WTC11 (cell line): ENCODE measurements around the gene RAPSN. TPM values are rescaled to one million over a fixed set of nuclear protein-coding genes. Genes with fewer than 3 reads are reported as not detected.

Experiments used
- ATAC-seq: fragments of 200-7000 bp; cut with Tn5 transposase; 2 replicates; pipeline ENCODE4 v1.10.0; 2021; ENCODE audit warnings: mild to moderate bottlenecking, moderate library complexity
- CTCF ChIA-PET: fragments of 300-600 bp; sonication (Branson Sonifier 250); formaldehyde crosslinking; loops from one replicate; lab custom pipeline; 2021; ENCODE audit warnings: antibody characterized with exemption; lab: Charles Lee
- POLR2A ChIA-PET: fragments of 350-600 bp; sonication (Branson Sonifier 250); formaldehyde crosslinking; loops from one replicate; lab custom pipeline; 2021; ENCODE audit warnings: antibody characterized with exemption; lab: Charles Lee
- DNase-seq: peaks from one replicate; pipeline ENCODE4 v3.0.0; 2021; ENCODE audit warnings: low spot score
- H3K27ac Mint-ChIP-seq: 2 replicates; pipeline ENCODE4 v1.8.0; 2021; ENCODE audit warnings: mixed read lengths
- H3K27me3 Mint-ChIP-seq: 2 replicates; pipeline ENCODE4 v1.8.0; 2021; ENCODE audit warnings: low read depth, mild to moderate bottlenecking, moderate library complexity, mixed read lengths
- H3K36me3 Mint-ChIP-seq: 2 replicates; pipeline ENCODE4 v1.8.0; 2021; ENCODE audit warnings: mixed read lengths
- H3K4me1 Mint-ChIP-seq: 2 replicates; pipeline ENCODE4 v1.8.0; 2022; ENCODE audit warnings: mixed read lengths
- H3K4me3 Mint-ChIP-seq: 2 replicates; pipeline ENCODE4 v1.8.0; 2021; ENCODE audit warnings: mild to moderate bottlenecking, moderate library complexity, mixed read lengths
- H3K9me3 Mint-ChIP-seq: 2 replicates; pipeline ENCODE4 v1.8.0; 2021; ENCODE audit warnings: mixed read lengths
- CDX4 ChIP-seq: fragments of 250-450 bp; sonication (Bioruptor Pico); IDR thresholded peaks from 2 replicates; pipeline ENCODE4 v1.9.0; 2021; ENCODE audit warnings: moderate library complexity, mild to moderate bottlenecking, inconsistent platforms, borderline replicate concordance
- FOXJ3 ChIP-seq: sonication (generic); formaldehyde crosslinking; IDR thresholded peaks from 2 replicates; pipeline ENCODE4 v1.9.0; 2021; ENCODE audit warnings: missing genetic modification reagents, mild to moderate bottlenecking, borderline replicate concordance
- HMGA2 ChIP-seq: fragments of 250-450 bp; sonication (Bioruptor Pico); IDR thresholded peaks from 2 replicates; pipeline ENCODE4 v1.4.0; 2021; ENCODE audit warnings: mild to moderate bottlenecking, moderate library complexity
- HMGXB4 ChIP-seq: sonication (generic); formaldehyde crosslinking; IDR thresholded peaks from 2 replicates; pipeline ENCODE4 v1.8.1; 2023; ENCODE audit warnings: mild to moderate bottlenecking, moderate library complexity, missing genetic modification reagents
- MYBL2 ChIP-seq: sonication (generic); formaldehyde crosslinking; IDR thresholded peaks from 2 replicates; pipeline ENCODE4 v1.8.1; 2023; ENCODE audit warnings: mild to moderate bottlenecking, moderate library complexity, missing genetic modification reagents
- NR2C2 ChIP-seq: sonication (generic); formaldehyde crosslinking; IDR thresholded peaks from 2 replicates; pipeline ENCODE4 v1.8.0; 2022; ENCODE audit warnings: mild to moderate bottlenecking, missing genetic modification reagents
- NR3C1 ChIP-seq: sonication (generic); formaldehyde crosslinking; conservative IDR thresholded peaks from 2 replicates; pipeline ENCODE4 v1.8.1; 2023; ENCODE audit warnings: low read depth, mild to moderate bottlenecking, missing genetic modification reagents
- OVOL2 ChIP-seq: fragments of 250-450 bp; sonication (Bioruptor Pico); IDR thresholded peaks from 2 replicates; pipeline ENCODE4 v1.9.0; 2021; ENCODE audit warnings: mild to moderate bottlenecking, borderline replicate concordance
- PRRX2 ChIP-seq: fragments of 250-450 bp; sonication (Bioruptor Pico); IDR thresholded peaks from 2 replicates; pipeline ENCODE4 v1.8.0; 2021; ENCODE audit warnings: mild to moderate bottlenecking
- STAT6 ChIP-seq: sonication (generic); formaldehyde crosslinking; conservative IDR thresholded peaks from 2 replicates; pipeline ENCODE4 v1.8.1; 2023; ENCODE audit warnings: mild to moderate bottlenecking, low read depth, missing genetic modification reagents, moderate library complexity
- TCF7 ChIP-seq: sonication (generic); formaldehyde crosslinking; IDR thresholded peaks from 2 replicates; pipeline ENCODE4 v1.8.0; 2022; ENCODE audit warnings: mild to moderate bottlenecking, low read depth, missing genetic modification reagents, moderate library complexity
- TP53 ChIP-seq: sonication (generic); formaldehyde crosslinking; IDR thresholded peaks from 2 replicates; pipeline ENCODE4 v1.8.1; 2023; ENCODE audit warnings: mild to moderate bottlenecking, missing genetic modification reagents
- USF1 ChIP-seq: sonication (generic); formaldehyde crosslinking; IDR thresholded peaks from 2 replicates; pipeline ENCODE4 v1.8.0; 2022; ENCODE audit warnings: mild to moderate bottlenecking, missing genetic modification reagents
- ZMAT4 ChIP-seq: fragments of 250-450 bp; sonication (Bioruptor Pico); IDR thresholded peaks from 2 replicates; pipeline ENCODE4 v1.9.0; 2021; ENCODE audit warnings: mild to moderate bottlenecking
- ZNF121 ChIP-seq: sonication (generic); formaldehyde crosslinking; IDR thresholded peaks from 2 replicates; pipeline ENCODE4 v1.8.0; 2023; ENCODE audit warnings: missing genetic modification reagents
- ZNF219 ChIP-seq: sonication (generic); formaldehyde crosslinking; IDR thresholded peaks from 2 replicates; pipeline ENCODE4 v1.8.0; 2023; ENCODE audit warnings: missing genetic modification reagents, mild to moderate bottlenecking, borderline replicate concordance
- ZNF263 ChIP-seq: sonication (generic); formaldehyde crosslinking; IDR thresholded peaks from 2 replicates; pipeline ENCODE4 v1.8.1; 2022; ENCODE audit warnings: low read depth, mild to moderate bottlenecking, moderate library complexity, missing genetic modification reagents
- ZNF317 ChIP-seq: sonication (generic); formaldehyde crosslinking; IDR thresholded peaks from 2 replicates; pipeline ENCODE4 v1.8.1; 2023; ENCODE audit warnings: low read depth, mild to moderate bottlenecking, moderate library complexity, missing genetic modification reagents, borderline replicate concordance
- ZNF396 ChIP-seq: fragments of 250-450 bp; sonication (Bioruptor Pico); IDR thresholded peaks from 2 replicates; pipeline ENCODE4 v1.8.0; 2021; ENCODE audit warnings: mild to moderate bottlenecking, moderate library complexity, borderline replicate concordance
- ZNF532 ChIP-seq: fragments of 250-450 bp; sonication (Bioruptor Pico); IDR thresholded peaks from 2 replicates; pipeline ENCODE4 v1.9.0; 2021; ENCODE audit warnings: mild to moderate bottlenecking, borderline replicate concordance
- total RNA-seq: library from RNA; stranded (reverse); gene quantifications from 3 replicates; pipeline ENCODE4 v1.2.3, GENCODE V29; 2021

RAPSN gene
- total RNA-seq, 1 experiment from 2014 or later = 0.66 TPM

- Mint-ChIP-seq H3K4me3 (no peak overlapping the region), H3K27ac (no peak overlapping the region), H3K27me3 (no peaks in the 10 kb centered on the region), H3K4me1 (no peaks in the 10 kb centered on the region), H3K36me3 (no peaks in the 10 kb centered on the region), H3K9me3 (no peaks in the 10 kb centered on the region)
- DNase-seq (no peak), ATAC-seq (no peak)
- CTCF ChIA-PET = interaction anchor here (0.7 to 3.5 kb wide), 7 partner anchors 10 to 423 kb away, joined by 3 to 30 read pairs (median 4); no protein-coding TSS in a partner anchor
- TF ChIP-seq HMGA2 (CRISPR knock-in tag) = no peak
- TF ChIP-seq OVOL2 (CRISPR knock-in tag) = no peak
- TF ChIP-seq FOXJ3 (CRISPR knock-in tag) = no peak
- no peak for TF ChIP-seq STAT6 (CRISPR knock-in tag)
- no peak for TF ChIP-seq TCF7 (CRISPR knock-in tag)
- TF ChIP-seq ZNF263 = no peak
- TF ChIP-seq ZNF219 (CRISPR knock-in tag) = no peak
- no peak for TF ChIP-seq NR2C2 (CRISPR knock-in tag)
- TF ChIP-seq HMGXB4 (CRISPR knock-in tag) = no peak
- TF ChIP-seq ZNF396 (CRISPR knock-in tag) = no peak
- no peak for TF ChIP-seq ZNF317 (CRISPR knock-in tag)
- TF ChIP-seq NR3C1 = no peak
- no peak for TF ChIP-seq MYBL2 (CRISPR knock-in tag)
- TF ChIP-seq ZMAT4 = no peak
- TF ChIP-seq ZNF121 (CRISPR knock-in tag) = no peak
- no peak for TF ChIP-seq TP53
- TF ChIP-seq USF1 (CRISPR knock-in tag) = no peak
- TF ChIP-seq CDX4 (CRISPR knock-in tag) = no peak
- TF ChIP-seq ZNF532 (CRISPR knock-in tag) = no peak
- TF ChIP-seq PRRX2 = no peak
- TF ChIP-seq, all 79 proteins: peak for 0
- POLR2A ChIA-PET = interaction anchor here (0.8 kb wide), 1 partner anchor 36 kb away, joined by 3 read pairs; no protein-coding TSS in a partner anchor
Measured at GRCh38 chr11:47453365-47453764, 4.4 kb upstream of the RAPSN start.
